Glutamatergic neuron (in vitro differentiated cells): Measurements from ENCODE around the gene VANGL1. TPM values are rescaled to one million over a fixed set of nuclear protein-coding genes. Genes with fewer than 3 reads are reported as not detected.

ENCODE experiments used
- DNase-seq: peaks from one replicate; pipeline ENCODE4 v3.0.0; 2022
- H3K27ac Mint-ChIP-seq: one replicate; pipeline ENCODE4 v1.8.0; 2020; ENCODE audit warnings: mild to moderate bottlenecking, mixed read lengths, inconsistent platforms; ENCODE audit not compliant: unreplicated experiment
- H3K27me3 Mint-ChIP-seq: one replicate; pipeline ENCODE4 v1.8.0; 2020; ENCODE audit warnings: mild to moderate bottlenecking, moderate library complexity, mixed read lengths, inconsistent platforms; ENCODE audit not compliant: unreplicated experiment
- H3K36me3 Mint-ChIP-seq: one replicate; pipeline ENCODE4 v1.8.0; 2020; ENCODE audit warnings: mild to moderate bottlenecking, mixed read lengths, inconsistent platforms; ENCODE audit not compliant: unreplicated experiment
- H3K4me1 Mint-ChIP-seq: one replicate; pipeline ENCODE4 v1.8.0; 2020; ENCODE audit warnings: mild to moderate bottlenecking, low read depth, mixed read lengths, inconsistent platforms; ENCODE audit not compliant: unreplicated experiment
- H3K4me3 Mint-ChIP-seq: one replicate; pipeline ENCODE4 v1.8.0; 2020; ENCODE audit warnings: mild to moderate bottlenecking, mixed read lengths, inconsistent platforms; ENCODE audit not compliant: unreplicated experiment
- H3K9me3 Mint-ChIP-seq: one replicate; pipeline ENCODE4 v1.8.0; 2020; ENCODE audit warnings: mild to moderate bottlenecking, moderate library complexity, mixed read lengths, inconsistent platforms; ENCODE audit not compliant: unreplicated experiment
- total RNA-seq: library from RNA; stranded (reverse); fragmentation: NEBNext Ultra II Directional; extraction: Animal tissue kit (Norgen Biotek cat#: 25700); gene quantifications from one replicate; pipeline ENCODE4 v1.2.1, GENCODE V29; 2021; ENCODE audit not compliant: unreplicated experiment
- TF ChIP-seq, protein P1 (sequence below): fragments of 200-600 bp; sonication (generic); IDR thresholded peaks from one replicate; pipeline ENCODE4 v1.5.0; 2021; ENCODE audit not compliant: partially characterized antibody, unreplicated experiment

The VANGL1 gene
- total RNA-seq, 1 donor from 2014 or later: 4.6 TPM

DNA sequence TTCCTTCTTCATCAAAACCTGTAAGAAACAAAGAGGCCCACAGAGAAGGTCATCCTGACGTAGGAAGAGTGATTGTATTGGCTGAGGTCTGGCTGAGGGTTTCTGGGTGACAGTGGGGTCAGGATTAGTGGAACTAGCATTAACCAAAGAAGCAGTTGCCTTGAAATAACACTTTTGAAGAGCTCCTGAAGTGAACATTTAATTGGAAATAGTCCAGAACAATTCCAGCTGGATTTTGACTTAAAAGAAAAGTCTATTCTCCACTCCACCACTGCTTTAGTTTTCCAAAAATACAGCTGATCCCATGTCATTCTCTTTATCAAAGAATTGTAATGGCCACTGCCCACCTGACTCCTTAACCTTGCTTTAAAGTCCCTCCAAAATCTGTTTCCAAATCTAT, 99.0 kb downstream of the VANGL1 start:
- no peak for DNase-seq
- Mint-ChIP-seq H3K27ac (no peak overlapping the region), H3K4me3 (no peak overlapping the region), H3K4me1 (no peaks in the 10 kb centered on the region), H3K27me3 (no peaks in the 10 kb centered on the region), H3K36me3 (no peaks in the 10 kb centered on the region), H3K9me3 (peaks cover 2% of the 10 kb centered on the region)
- TF ChIP-seq, protein P1, sequence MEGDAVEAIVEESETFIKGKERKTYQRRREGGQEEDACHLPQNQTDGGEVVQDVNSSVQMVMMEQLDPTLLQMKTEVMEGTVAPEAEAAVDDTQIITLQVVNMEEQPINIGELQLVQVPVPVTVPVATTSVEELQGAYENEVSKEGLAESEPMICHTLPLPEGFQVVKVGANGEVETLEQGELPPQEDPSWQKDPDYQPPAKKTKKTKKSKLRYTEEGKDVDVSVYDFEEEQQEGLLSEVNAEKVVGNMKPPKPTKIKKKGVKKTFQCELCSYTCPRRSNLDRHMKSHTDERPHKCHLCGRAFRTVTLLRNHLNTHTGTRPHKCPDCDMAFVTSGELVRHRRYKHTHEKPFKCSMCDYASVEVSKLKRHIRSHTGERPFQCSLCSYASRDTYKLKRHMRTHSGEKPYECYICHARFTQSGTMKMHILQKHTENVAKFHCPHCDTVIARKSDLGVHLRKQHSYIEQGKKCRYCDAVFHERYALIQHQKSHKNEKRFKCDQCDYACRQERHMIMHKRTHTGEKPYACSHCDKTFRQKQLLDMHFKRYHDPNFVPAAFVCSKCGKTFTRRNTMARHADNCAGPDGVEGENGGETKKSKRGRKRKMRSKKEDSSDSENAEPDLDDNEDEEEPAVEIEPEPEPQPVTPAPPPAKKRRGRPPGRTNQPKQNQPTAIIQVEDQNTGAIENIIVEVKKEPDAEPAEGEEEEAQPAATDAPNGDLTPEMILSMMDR: no peak

GRCh38 chr1:115744646-115745275, 103.0 kb downstream of the VANGL1 start:
- H3K27me3 Mint-ChIP-seq: no peaks in the 10 kb centered on the region
- no peak overlapping the region for H3K27ac Mint-ChIP-seq
- peaks cover 2% of the 10 kb centered on the region for H3K36me3 Mint-ChIP-seq
- H3K4me1 Mint-ChIP-seq: no peaks in the 10 kb centered on the region
- H3K9me3 Mint-ChIP-seq: peaks cover 2% of the 10 kb centered on the region
- no peak overlapping the region for H3K4me3 Mint-ChIP-seq
- TF ChIP-seq, protein P1: no peak
- DNase-seq: no peak

- DNase-seq: no peak
- H3K4me3 Mint-ChIP-seq: no peak overlapping the region
- H3K36me3 Mint-ChIP-seq: peaks cover 4% of the 10 kb centered on the region
- H3K27me3 Mint-ChIP-seq: no peaks in the 10 kb centered on the region
- no peaks in the 10 kb centered on the region for H3K4me1 Mint-ChIP-seq
- H3K27ac Mint-ChIP-seq: no peak overlapping the region
- peaks cover 2% of the 10 kb centered on the region for H3K9me3 Mint-ChIP-seq
- TF ChIP-seq, protein P1: no peak
These were observed 104.4 kb downstream of the VANGL1 start for GRCh38 chr1:115746021-115746690.

Other genes with a start within 250 kb of the VANGL1 start
- not detected for gene CASQ2, start 126.7 kb downstream of the VANGL1 start, total RNA-seq
- gene NHLH2, start 199.2 kb downstream of the VANGL1 start, total RNA-seq: 255 TPM